Glomerular visceral epithelial cell (primary cell): ENCODE measurements around the gene C5orf58.
"Not testable (repeated sequence)": the region's sequence is repeated elsewhere in the genome, so short reads cannot be mapped to it uniquely, and the experiment has no call there.

Source experiments
- DNase-seq: peaks from one replicate; pipeline ENCODE4 v3.0.0-alpha.2; 2016; ENCODE audit errors: extremely low spot score

The C5orf58 gene

GRCh38 chr5:170223906-170224305 is 8.9 kb upstream of the C5orf58 start:
- DNase-seq = no peak

DNA sequence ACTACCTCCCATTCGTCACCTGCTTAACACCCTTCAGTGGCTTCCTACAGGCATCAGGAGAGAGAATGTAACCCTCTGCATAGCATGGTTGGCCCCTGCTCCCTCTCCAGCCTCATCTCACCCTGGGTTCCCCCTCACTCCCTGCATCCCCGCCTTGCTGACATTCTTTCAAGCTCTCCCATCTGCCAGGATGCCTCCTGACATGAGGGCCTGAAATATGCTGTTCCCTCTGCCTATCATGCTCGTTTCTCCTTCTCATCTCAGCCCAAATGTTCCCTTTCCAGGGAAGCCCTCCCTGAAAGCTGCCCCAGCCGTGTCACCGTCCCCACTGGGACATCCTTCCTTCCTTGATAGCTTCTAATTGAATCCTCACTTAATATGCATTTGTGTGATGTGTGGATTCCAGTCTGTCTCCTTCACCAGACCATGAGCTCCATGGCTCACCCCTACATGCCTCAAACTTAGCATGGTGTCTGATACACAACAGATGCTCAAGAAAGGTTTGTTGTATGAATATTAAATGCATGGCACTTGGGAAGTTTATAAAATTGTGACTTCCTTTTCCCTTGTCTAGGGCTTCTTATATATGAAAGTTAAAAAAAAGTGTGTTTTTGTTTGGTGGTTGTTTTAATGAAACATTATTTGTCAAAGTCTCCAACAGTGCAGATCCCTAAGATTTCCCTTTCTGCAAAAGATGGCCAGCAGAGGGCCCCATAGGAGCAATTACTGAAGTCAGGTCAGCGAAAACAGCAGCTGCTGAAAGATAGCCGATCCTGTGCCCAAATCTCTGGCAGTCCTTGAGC is 7.3 kb upstream of the C5orf58 start:
- DNase-seq = peak; percentile 47

DNA sequence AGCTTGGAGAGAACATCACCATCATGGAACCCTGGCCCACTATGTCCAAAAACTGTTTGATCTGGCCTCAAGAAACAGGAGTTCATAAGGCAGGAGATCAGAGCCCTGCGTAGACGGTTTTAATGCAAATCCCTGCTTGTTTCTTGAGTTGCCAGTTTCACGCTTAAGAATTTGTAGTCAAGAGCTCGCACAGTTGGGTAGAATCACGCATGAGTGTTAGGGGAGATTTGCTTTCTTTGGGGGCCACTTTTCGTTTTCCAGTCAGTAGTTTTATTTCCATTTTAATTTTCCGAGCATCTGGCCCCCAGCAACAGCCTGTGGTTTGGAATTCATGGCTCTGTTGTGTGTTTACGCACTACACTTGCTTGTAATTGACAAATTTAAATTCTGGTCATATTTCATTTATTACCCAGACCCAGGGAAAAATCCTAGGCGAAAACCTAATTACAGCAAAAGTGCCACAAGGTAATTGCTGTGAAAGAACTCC is 6.6 kb upstream of the C5orf58 start:
- no peak for DNase-seq

- DNase-seq = no peak
Measured at GRCh38 chr5:170226661-170227060, 6.1 kb upstream of the C5orf58 start.

DNA sequence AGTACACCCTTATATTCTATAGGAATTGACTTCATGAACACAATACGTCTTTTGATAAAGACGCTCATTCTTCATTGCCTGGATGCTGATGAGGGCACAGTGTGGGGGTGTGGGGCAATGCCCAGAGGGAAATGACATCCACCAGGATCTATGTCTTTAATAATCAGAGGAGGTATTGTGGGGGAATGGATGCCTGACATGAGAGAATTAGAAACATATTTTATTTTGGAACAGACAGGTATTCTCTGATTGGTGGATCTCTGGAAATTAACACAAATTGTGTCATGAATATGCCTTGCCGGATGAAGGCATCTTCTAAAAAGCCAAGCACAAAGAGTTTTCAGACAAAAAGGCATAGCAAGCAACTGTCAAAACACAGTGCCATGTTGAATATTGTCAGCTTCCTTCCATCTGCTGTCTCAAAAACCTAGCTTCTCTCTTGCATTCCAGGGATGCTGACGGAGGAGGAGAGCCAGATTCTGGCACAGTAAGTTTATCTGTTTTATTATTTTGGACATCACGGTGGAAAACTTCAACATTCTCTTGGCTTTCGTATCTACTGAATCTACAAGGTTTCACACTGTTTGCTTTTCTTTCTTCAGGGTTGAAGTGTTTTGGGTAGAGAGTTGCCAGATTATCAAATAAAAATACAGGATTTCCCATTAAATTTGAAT is 3.9 kb upstream of the C5orf58 start:
- no peak for DNase-seq

GRCh38 chr5:170233358-170233892 is 640 bp downstream of the C5orf58 start:
- no peak for DNase-seq

DNA sequence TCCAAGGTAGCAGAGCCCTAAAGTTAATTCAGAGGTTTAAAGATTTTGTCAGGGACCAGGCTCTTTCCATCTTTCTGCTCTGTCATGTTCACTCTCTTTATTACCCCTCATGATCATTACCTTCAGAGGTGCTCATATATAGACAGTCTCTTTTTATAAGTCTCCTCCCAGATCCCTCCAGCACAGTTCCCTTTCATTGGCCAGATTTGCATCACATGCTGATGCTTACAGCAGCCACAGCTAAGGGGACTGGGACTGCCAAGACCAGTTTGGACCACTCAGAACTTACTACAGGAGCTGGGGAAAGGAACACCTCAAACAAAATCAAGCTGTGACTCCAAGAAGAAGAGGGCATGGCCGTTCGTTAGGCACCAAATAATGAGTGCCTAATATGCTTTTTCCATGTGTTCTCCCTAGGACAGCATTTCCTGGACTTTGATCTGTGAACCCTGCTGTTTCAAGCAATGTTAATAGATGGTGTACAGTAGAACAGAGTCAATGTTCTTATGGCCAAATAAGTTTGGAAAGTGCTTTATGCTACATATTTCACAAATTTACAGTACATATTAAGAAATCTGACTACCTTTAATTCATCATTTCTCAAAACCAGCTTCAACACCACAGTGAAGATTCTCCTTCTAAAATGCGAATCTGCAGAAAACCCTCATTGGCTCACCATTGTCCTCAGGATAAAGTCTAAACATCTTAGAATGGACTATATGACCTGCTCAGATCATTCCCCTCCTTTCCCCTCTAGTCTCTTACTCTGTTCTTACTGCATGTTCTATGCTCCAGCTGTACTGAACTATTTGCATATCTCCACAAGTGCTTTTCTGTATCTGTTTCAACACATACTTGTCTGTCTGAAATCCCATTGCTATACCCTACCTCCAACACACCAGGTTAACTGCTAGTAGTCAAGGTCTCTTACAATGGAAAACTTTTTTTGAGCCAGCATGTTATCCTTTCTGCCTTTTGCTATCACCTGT is 3.4 kb downstream of the C5orf58 start:
- DNase-seq = no peak

DNA sequence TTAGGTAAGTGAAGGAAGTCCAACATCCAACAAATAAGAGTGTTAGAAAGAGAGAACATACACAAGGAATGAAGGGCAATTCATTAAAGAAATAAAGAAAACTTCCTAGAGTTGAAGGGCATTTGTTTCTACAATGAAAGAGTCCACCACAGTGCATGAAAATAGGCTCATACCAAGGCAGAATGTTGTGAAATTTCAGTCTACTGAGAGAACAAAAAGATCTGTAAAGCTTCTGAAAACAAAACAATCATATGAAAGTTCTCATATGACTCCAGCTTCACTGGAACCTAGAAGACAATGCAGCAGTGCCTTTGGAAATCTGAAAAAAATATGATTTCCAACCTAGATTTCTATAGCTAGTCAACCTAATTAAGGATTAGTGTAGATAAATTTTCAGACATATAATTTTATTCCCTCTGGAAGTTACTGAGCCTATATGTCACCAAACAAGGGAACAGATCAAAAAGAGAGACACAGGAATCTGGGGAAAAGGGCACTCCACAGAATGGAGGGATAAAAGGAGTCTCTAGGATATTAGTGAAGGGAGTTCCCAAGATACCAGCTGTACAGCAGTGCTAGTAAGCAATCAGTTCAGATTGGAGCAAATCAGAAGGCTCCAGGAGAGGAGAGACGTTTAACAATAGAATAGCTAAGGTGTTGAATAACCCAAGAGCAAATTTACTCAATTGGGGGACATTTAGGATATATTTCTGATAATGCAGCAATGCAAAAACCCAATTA is 5.8 kb downstream of the C5orf58 start:
- DNase-seq = no peak

- not testable (repeated sequence) for DNase-seq
Measured at GRCh38 chr5:170245436-170245835, 12.7 kb downstream of the C5orf58 start.

GRCh38 chr5:170246126-170246870 is 13.5 kb downstream of the C5orf58 start:
- DNase-seq = no peak

- DNase-seq = no peak
Measured at GRCh38 chr5:170247363-170247762, 14.6 kb downstream of the C5orf58 start.

- DNase-seq = no peak
Measured at GRCh38 chr5:170248172-170248930, 15.6 kb downstream of the C5orf58 start.

- DNase-seq = not testable (repeated sequence)
Measured at GRCh38 chr5:170248931-170249227, 16.1 kb downstream of the C5orf58 start.

DNA sequence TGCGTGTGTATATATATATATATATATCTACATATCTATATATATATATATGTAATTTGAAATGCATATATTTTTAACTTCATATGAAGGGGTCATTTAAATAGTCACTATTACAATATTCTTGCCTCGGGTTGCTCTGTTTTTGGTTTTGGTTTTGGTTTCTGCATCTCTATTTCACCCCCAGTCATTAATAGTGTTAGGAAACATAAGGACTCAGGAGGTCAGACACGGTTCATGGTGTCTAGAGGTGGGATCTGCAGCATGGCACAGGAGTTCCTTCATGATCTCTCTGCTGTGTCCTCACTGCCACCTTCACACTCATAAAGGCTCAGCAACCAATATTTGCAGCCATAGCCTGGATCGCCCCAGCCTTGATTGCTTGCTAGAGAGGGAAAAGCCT is 16.6 kb downstream of the C5orf58 start:
- DNase-seq = no peak

DNA sequence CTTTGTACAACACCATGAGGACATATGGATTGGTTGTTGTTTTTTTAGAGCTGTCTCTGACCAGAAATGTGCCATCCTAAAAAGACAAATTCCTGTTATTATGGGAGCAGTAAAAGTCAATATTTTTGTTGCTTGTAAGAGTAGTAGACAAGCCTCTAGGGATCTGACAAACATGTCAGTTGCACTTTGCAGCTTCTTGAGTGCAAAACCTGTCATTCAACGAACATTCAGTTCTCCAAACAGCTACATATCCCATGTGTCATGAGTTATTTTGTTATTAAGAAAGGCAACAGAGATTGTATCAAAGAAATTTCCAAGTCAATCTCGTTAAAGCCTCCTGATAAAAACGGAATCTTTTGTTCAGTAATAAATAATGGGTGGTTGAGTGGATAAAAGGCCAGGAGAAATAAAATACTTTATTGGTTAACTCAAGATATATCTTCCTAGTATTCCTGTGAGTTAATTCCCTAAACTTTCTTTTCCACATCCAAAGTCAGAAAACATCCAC is 18.1 kb downstream of the C5orf58 start:
- no peak for DNase-seq

DNA sequence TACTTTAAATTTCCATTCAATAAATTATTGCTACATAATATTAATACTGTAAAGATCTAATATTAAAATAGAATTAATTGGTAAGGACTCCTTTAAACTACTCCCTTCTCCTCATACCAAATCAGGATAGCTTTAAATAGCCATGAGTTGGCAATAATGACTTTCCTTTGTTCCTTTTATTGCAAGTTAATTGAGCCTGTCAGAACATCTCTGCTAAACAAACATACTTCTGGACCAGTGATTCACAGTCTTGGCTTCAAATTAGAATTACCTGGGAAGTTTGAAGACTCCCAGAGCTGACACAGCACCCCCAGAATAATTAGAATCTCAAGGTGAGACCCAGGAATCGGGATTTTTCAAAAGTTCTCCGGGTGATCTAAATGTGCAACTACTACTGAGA is 18.7 kb downstream of the C5orf58 start:
- DNase-seq = no peak

DNA sequence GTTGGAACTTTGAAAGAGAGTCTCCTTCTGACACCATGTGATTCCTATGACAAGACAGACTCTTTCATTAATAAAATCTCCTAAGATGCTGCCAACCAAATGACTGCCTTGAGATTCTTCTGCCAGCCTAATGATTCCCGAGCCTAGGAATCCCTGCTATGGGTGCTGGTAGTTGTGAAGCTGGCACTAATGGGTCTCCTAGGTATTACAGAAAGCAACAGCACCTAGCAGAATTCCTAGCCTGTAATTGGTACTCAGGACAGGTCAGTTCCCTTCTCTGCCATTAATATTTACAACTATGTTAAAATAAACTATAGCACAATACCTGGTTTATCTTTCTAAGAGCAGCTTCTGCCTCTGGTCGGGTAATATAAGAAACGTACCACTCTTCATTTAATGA is 19.3 kb downstream of the C5orf58 start:
- no peak for DNase-seq

DNA sequence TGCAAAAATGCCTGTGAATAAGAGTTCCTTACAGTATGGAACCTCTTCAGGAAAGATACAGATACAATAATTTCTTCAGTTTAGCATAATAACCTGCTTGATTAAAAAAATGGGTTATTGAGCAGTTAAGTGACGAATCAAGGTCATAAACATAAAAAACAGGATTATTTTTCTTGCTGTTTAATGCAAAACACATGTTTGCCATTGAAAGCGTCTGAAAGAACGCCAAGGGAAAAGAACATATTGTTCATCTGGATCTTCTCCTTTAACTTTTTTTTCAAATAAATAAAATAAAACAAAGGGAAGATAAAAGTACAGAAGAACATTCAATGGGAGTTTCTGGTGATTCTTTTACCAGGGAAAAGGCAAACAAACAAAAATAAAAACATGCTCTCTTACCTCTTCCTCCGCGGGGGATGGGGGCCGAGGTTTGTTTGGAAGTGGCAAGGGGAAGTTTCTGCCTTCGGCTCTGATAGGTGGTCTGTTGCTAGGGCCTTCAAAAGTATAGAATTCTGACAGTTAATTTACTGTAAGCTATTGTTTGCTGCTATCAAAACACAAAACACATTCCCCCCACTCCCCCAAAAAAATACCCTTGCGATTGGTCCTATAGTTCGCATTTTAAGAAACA is 20.1 kb downstream of the C5orf58 start:
- no peak for DNase-seq

DNA sequence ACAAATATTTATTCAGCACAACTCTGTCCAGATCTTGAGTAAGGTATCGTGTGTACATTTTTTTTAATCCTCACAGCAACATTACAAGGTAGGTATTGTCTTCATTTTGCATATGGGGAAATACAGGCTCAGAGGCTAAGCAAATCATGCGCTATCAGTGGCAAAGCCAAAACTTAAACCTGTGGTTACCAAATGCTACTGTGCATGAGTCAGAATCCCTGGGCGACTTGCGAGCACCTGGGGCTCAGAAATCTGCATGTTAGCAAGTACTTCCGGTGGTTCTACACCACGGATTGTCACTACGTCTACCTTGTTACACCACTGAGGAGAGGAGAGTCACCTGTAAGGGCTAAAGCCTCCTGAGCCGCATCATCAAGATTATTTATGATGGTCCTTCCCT is 21.3 kb downstream of the C5orf58 start:
- no peak for DNase-seq
